GM10248 (cell line): ENCODE data around the gene MRGPRD.
"Not testable (repeated sequence)": the region's sequence is repeated elsewhere in the genome, so short reads cannot be mapped to it uniquely, and the experiment has no call there.

Experiments used
- CTCF ChIA-PET: fragments of 300-600 bp; sonication (Branson Sonifier 250); formaldehyde crosslinking; extraction: SDS; loops from one replicate; lab custom pipeline; 2021; ENCODE audit warnings: antibody characterized with exemption; lab: Yijun Ruan, JAX
- POLR2A ChIA-PET: fragments of 350-650 bp; sonication (Branson Sonifier 250); formaldehyde crosslinking; extraction: SDS; loops from one replicate; lab custom pipeline; 2020; ENCODE audit warnings: antibody characterized with exemption; lab: Yijun Ruan, JAX
- DNase-seq: peaks from one replicate; pipeline ENCODE4 v3.0.0; 2012; ENCODE audit errors: extremely low spot score
- TF ChIP-seq, protein P1 (sequence below): IDR thresholded peaks from 2 replicates; pipeline ENCODE4 v1.5.1; 2012; ENCODE audit warnings: mild to moderate bottlenecking, low read depth; ENCODE audit errors: extremely low read depth, missing control alignments, control extremely low read depth

MRGPRD gene

DNA sequence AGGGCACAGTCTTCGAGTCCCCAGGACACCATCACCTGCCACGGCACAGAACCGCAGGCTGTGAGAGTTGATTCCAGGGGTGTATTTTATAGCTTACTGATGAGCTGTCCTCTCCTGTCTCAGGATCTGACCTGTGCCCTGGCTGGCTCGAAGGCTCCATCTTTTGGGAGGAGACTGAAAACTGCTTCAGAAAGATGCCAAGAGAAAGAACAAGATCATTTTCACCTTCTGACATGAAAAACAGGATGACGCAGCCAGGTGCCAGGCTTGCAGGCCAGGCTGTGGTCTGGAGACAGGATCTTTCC, 2.2 kb downstream of the MRGPRD start:
- POLR2A ChIA-PET, result no interaction called here
- DNase-seq, result no peak
- CTCF ChIA-PET, result interaction anchor here (2.2 kb wide), 1 partner anchor 11 kb away, joined by 9 read pairs; no protein-coding TSS in a partner anchor
- TF ChIP-seq, protein P1, sequence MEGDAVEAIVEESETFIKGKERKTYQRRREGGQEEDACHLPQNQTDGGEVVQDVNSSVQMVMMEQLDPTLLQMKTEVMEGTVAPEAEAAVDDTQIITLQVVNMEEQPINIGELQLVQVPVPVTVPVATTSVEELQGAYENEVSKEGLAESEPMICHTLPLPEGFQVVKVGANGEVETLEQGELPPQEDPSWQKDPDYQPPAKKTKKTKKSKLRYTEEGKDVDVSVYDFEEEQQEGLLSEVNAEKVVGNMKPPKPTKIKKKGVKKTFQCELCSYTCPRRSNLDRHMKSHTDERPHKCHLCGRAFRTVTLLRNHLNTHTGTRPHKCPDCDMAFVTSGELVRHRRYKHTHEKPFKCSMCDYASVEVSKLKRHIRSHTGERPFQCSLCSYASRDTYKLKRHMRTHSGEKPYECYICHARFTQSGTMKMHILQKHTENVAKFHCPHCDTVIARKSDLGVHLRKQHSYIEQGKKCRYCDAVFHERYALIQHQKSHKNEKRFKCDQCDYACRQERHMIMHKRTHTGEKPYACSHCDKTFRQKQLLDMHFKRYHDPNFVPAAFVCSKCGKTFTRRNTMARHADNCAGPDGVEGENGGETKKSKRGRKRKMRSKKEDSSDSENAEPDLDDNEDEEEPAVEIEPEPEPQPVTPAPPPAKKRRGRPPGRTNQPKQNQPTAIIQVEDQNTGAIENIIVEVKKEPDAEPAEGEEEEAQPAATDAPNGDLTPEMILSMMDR, result no peak

DNA sequence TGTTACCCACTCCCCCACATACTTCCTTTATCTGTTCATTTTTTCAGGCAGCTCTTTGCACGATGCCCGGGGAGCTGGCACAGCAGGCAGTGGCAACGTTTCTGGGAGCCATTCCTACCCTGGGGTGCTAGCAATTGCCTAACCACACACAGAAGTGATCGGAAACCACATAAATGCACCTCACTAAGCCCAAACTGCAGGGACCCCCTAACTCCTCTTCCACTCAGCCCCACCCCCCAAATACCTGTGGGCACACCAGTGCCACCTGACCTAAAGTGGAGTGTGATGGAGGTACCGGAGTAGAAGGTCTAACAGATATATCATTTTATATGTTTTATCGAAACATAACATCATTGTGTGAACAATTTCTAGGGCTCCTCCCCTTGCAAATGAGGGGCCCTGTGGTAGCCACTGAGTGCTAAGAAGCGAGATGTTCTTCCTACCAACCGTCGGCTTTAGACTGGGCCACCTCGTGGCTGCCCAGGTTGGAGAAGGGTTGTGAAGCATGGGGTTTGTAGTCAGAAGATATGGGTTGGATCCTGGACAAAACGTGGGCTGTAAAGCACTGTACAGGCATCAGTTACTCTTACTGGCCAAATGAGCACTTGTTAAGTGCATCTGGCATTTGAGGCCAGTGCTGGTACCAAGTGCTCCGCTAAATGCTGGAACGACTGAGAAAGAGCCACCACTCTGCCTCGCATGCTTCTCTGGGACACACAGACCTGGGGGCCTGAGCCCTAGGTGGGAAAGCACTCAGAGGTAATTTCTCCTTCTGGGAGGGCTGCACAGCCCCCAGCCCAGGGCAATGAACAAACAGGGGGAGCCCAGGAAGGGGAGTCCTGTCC, 2.8 kb downstream of the MRGPRD start:
- TF ChIP-seq, protein P1, result no peak
- no peak for DNase-seq
- CTCF ChIA-PET, result interaction anchor here (1.0 to 2.2 kb wide), 2 partner anchors 11 to 19 kb away, joined by 3 to 9 read pairs; no protein-coding TSS in a partner anchor
- POLR2A ChIA-PET, result no interaction called here

DNA sequence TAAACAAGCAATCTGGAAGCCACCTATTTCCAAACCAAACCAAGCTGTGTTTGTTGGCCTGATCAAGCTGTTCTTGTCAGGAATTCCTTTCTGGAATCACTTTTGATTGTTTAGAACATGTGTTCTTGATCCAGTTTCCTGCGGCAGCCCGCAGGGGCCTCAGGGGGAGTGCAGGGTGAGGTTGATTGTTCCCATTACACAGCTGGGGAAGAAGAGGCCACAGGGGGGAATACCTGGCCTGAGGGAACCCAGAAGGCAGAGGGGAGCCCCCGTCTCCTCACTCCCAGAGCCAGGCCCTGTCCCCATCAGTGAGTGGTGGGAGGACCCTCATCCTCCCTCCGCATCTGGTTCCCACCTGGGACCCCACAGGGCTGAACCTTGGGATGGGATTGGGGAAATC, 4.2 kb downstream of the MRGPRD start:
- no peak for DNase-seq
- TF ChIP-seq, protein P1, result no peak
- ChIA-PET CTCF (no interaction called here), POLR2A (no interaction called here)

DNA sequence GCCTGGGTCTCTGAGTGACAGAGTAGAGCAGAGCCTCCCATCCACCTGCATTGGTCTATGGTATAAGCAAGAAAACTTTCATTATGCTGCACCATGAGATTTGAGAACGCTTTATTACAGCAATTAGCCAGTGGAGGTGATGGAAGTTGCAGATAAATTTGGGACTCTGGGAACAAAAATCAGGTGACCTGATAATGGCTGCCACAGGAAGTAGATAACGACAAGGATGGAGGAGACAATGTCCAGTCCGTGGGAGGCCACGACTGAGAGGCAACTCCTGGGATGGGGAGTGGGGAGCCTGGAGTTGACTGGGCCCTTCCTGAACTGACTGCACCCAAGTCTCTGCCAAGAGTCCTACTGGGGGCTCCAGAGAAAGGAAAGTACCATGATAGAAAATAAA, 4.7 kb downstream of the MRGPRD start:
- ChIA-PET POLR2A (no interaction called here), CTCF (no interaction called here)
- DNase-seq, result no peak
- TF ChIP-seq, protein P1, result no peak

DNA sequence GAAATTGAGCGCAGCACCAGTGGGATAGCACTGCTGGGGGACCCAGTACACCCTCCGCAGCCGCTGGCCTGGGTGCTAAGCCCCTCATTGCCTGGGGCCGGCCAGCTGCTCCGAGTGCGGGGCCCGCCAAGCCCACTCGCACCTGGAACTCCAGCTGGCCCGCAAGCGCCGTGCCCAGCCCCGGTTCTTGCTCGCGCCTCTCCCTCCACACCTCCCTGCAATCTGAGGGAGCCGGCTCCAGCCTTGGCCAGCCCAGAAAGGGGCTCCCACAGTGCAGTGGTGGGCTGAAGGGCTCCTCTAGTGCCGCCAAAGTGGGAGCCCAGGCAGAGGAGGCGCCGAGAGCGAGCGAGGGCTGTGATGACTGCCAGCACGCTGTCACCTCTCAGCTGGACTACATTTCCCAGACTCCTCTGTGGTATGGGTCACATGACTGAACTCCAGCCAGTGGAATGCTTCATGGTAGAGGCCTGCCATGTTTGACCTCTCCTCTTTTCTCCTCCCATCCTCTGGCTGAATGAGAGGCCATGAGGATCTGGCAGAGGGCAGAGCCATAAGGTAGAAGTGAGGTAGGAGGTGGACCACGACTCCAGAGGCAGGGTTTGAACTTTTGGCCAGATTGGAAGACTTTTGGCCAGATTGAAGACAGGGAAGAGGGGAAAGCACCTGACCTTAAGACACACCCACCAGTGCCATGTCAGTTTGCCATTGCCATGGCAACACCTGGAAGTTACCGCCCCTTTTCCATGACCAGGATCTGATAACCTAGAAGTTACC, 6.2 kb downstream of the MRGPRD start:
- ChIA-PET POLR2A (no interaction called here), CTCF (no interaction called here)
- TF ChIP-seq, protein P1, result no peak
- DNase-seq, result no peak

DNA sequence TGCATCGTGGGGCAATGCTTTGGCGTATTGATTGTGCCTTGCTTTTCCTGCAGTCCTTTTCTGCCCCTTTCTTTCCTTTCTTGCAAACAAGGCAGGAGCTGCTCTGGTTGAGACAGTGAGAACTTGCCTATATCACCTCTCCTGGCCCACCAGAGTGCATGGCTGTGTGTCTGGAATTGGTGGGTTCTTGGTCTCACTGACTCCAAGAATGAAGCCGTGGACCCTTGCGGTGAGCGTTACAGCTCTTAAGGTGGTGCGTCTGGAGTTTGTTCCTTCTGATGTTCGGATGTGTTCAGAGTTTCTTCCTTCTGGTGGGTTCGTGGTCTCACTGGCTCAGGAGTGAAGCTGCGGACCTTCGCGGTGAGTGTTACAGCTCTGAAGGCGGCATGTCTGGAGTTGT, 7.1 kb downstream of the MRGPRD start:
- DNase-seq, POLR2A ChIA-PET: not testable (repeated sequence)
- CTCF ChIA-PET, result interaction anchor here (0.6 to 1.1 kb wide), 2 partner anchors 18 to 1444 kb away, joined by 3 read pairs; no protein-coding TSS in a partner anchor

DNA sequence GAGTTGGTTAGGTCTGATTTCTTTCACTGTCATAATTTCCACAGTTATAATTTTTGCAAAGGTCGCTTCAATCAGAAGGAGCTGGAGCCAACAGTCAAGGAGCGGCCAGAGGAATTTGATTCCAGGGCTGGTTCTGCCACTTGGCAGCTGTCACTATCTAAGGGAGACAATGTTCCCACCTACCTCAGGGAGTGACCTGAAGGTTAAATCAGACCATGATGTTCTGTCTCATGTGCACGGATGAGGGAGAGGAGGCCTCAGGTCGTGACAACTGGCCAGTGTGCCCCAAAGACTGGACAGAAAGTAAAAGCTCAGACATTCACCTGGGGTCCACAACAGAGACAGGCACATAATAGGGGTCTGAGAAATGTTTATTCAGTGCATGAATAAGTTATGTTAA, 7.6 kb downstream of the MRGPRD start:
- DNase-seq, result no peak
- ChIA-PET POLR2A (no interaction called here), CTCF (interaction anchor here (0.6 to 1.1 kb wide), 2 partner anchors 17 to 1445 kb away, joined by 3 read pairs; no protein-coding TSS in a partner anchor)
- TF ChIP-seq, protein P1, result no peak
